ENCODE measurements around the gene AFF1.
A peak's percentile ranks its signal among the peaks of the same experiment; 100 is the strongest.

Gene AFF1

GRCh38 chr4:86894455-86894854 lies 40.4 kb upstream of the AFF1 start:
- TF ChIP-seq, protein P1, sequence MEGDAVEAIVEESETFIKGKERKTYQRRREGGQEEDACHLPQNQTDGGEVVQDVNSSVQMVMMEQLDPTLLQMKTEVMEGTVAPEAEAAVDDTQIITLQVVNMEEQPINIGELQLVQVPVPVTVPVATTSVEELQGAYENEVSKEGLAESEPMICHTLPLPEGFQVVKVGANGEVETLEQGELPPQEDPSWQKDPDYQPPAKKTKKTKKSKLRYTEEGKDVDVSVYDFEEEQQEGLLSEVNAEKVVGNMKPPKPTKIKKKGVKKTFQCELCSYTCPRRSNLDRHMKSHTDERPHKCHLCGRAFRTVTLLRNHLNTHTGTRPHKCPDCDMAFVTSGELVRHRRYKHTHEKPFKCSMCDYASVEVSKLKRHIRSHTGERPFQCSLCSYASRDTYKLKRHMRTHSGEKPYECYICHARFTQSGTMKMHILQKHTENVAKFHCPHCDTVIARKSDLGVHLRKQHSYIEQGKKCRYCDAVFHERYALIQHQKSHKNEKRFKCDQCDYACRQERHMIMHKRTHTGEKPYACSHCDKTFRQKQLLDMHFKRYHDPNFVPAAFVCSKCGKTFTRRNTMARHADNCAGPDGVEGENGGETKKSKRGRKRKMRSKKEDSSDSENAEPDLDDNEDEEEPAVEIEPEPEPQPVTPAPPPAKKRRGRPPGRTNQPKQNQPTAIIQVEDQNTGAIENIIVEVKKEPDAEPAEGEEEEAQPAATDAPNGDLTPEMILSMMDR (IDR thresholded peaks at IDR 0.05; ENCODE audit: borderline replicate concordance, insufficient read depth, low read depth, low read length), result no peak
- H3K4me3 ChIP-seq (ENCODE audit: low read depth, low read length), result no peak overlapping the region

DNA sequence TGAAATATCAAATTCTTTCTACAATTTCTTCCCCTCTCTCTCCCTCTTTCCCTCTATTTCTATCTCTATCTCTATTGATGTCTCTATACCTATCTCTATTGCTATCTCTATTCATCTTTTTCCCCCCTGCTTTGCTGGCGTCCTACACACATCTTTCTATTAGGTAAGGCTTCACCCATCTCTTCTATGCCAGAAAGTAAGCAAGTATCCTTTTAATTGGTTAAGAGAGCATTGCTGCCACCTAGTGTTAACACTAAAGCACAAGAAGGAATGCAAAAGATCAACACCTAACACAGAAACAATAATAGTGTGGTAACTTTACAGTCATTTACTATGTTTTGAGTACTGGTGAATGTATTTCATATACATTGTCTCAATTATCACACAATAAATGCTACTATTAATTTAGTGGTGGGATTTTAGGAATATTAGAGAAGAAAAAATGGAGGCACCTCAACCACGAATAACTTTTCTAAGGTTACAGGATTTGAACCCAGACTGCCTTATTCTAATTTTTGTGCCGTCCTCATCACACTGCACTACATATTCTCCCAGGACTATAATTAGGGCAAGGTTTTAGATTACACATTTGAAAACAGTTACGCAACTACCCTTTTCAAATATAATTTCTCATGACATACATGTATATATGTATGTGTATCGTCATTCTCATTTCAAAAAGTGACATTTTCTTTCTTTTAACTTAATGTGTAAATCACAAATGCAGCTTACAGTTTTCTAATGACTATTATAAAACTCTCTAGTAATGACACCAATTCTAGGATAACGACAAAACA lies 38.9 kb upstream of the AFF1 start:
- TF ChIP-seq, protein P1 (IDR thresholded peaks at IDR 0.05; ENCODE audit: borderline replicate concordance, insufficient read depth, low read depth, low read length), result peak; percentile 37; the same call in 1 of the 2 replicates
- no peak overlapping the region for H3K4me3 ChIP-seq (ENCODE audit: low read depth, low read length)

- TF ChIP-seq, protein P1 (IDR thresholded peaks at IDR 0.05; ENCODE audit: borderline replicate concordance, insufficient read depth, low read depth, low read length), result no peak
- H3K4me3 ChIP-seq (ENCODE audit: low read depth, low read length), result no peak overlapping the region
Observed at GRCh38 chr4:86896596-86896995, 38.2 kb upstream of the AFF1 start.

GRCh38 chr4:86898562-86898961 lies 36.2 kb upstream of the AFF1 start:
- TF ChIP-seq, protein P1 (IDR thresholded peaks at IDR 0.05; ENCODE audit: borderline replicate concordance, insufficient read depth, low read depth, low read length), result no peak
- H3K4me3 ChIP-seq (ENCODE audit: low read depth, low read length), result no peak overlapping the region

DNA sequence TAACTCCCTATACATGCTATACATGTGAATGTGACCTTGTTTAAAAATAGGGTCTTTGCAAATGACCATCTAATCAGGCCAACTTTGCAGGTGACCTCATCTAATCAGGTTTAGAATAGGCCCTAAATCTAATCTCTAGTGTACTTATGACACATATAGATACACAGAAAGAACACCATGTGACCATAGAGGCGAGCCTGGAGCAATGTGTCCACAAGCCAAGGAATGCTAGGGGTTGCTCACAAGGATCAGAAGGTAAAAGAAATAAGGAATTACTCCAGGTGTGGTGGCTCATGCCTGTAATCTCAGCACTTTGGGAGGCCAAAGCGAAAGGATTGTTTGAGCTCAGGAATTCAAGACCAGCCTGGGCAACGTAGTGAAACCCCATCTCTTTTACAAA lies 32.9 kb upstream of the AFF1 start:
- no peak overlapping the region for H3K4me3 ChIP-seq (ENCODE audit: low read depth, low read length)
- TF ChIP-seq, protein P1 (IDR thresholded peaks at IDR 0.05; ENCODE audit: borderline replicate concordance, insufficient read depth, low read depth, low read length), result no peak

DNA sequence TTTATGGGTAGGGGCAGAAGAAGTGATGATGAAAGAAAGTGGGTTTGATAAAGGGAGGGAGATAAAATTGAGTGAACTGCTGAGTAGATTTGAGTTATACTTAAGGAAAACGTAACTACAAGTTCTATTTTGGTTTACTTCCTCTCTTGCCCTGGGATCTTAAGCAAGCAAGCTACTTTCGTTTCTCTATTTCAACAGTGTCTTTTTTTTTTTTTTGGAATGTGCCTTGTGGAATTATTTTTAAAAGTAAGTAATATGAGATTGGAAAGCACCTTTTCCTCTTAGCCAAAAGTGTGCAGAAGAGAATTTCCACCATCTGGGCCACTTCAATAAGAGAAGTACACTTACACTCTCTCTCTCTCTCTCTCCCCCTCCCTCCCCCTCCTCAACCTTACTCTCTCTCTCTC lies 26.6 kb upstream of the AFF1 start:
- TF ChIP-seq, protein P1 (IDR thresholded peaks at IDR 0.05; ENCODE audit: borderline replicate concordance, insufficient read depth, low read depth, low read length), result no peak
- H3K4me3 ChIP-seq (ENCODE audit: low read depth, low read length), result no peak overlapping the region
